Peyer's patch (tissue), 4 donors: ENCODE results near the gene FHIP2A. TPM values are rescaled to one million over a fixed set of nuclear protein-coding genes. Genes with fewer than 3 reads are reported as not detected.

ENCODE experiments used
- DNase-seq, 3 donors: peaks; one replicate each; pipeline ENCODE4 v3.0.0-alpha.2; 2017 to 2019
- H3K27ac ChIP-seq, 4 donors: fragments of 200-600 bp; sonication (generic); one replicate each; pipeline ENCODE4 v1.5.1; 2016 to 2019
- H3K27me3 ChIP-seq, 2 donors: fragments of 200-600 bp; sonication (generic); one replicate each; pipeline ENCODE4 v1.5.1; 2019
- H3K36me3 ChIP-seq, 3 donors: fragments of 200-600 bp; sonication (generic); one replicate each; pipeline ENCODE4 v1.5.1; 2016 to 2019
- H3K4me1 ChIP-seq, 4 donors: fragments of 200-600 bp; sonication (generic); one replicate each; pipeline ENCODE4 v1.5.1; 2016 to 2019
- H3K4me3 ChIP-seq, 4 donors: fragments of 200-600 bp; sonication (generic); 1 replicate in 3 of 4; 2 replicates in 1 of 4; pipeline ENCODE4 v1.5.1; 2016 to 2019; ENCODE audit warnings: mild to moderate bottlenecking in 1 of 4
- H3K9me3 ChIP-seq, 4 donors: fragments of 200-600 bp; sonication (generic); one replicate each; pipeline ENCODE4 v1.5.1; 2016 to 2019; ENCODE audit warnings: mild to moderate bottlenecking in 1 of 4
- CTCF ChIP-seq, 6 experiments: fragments of 450-650 bp in 4 of 6; fragments of 200-600 bp in 2 of 6; sonication (generic) in 1 of 6; IDR thresholded peaks; one replicate each; pipeline ENCODE4 v1.5.1; 2017 to 2019; ENCODE audit warnings: antibody characterized with exemption in 6 of 6, mild to moderate bottlenecking in 3 of 6, moderate library complexity in 1 of 6
- POLR2A ChIP-seq, 2 donors: fragments of 450-650 bp; IDR thresholded peaks; one replicate each; pipeline ENCODE4 v1.5.1; 2017; ENCODE audit warnings: antibody characterized with exemption in 2 of 2, mild to moderate bottlenecking in 2 of 2, moderate library complexity in 2 of 2
- total RNA-seq, 4 donors: library from RNA; depleted of rRNA; stranded (reverse); fragments of >200 nt; gene quantifications; one replicate each; pipeline ENCODE4 v1.1.0, GENCODE V29; 2016

The FHIP2A gene
- total RNA-seq, 4 donors from 2014 or later: 21.9 to 30.2 (median 26.8) TPM

DNA sequence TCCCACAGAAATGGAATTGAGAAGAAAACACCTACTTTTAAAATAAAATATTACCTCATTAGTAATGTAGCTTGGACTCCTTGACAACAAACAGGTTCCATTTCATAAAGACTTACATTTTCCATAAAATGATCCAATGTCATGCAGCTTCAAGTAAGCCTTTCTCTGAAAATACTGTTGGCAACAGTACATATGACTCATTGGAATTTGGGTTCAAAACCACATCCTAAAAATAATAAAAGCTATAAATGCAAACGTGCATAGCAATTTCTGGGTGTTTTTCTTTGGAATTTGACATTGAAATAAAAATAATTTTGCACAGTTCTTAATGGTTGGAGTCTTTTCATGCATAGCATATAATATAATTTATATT lies 47.9 kb downstream of the FHIP2A start:
- Histone ChIP-seq H3K9me3 (no peaks in the 10 kb centered on the region), H3K27me3 (no peaks in the 10 kb centered on the region), H3K36me3 (peaks cover 0 to 9% (median 0%) of the 10 kb centered on the region in 3 donors), H3K4me1 (no peaks in the 10 kb centered on the region), H3K4me3 (no peak overlapping the region), H3K27ac (no peak overlapping the region)
- TF ChIP-seq CTCF (IDR thresholded peaks at IDR 0.05) (no peak), POLR2A (IDR thresholded peaks at IDR 0.05) (no peak)
- DNase-seq: no peak

DNA sequence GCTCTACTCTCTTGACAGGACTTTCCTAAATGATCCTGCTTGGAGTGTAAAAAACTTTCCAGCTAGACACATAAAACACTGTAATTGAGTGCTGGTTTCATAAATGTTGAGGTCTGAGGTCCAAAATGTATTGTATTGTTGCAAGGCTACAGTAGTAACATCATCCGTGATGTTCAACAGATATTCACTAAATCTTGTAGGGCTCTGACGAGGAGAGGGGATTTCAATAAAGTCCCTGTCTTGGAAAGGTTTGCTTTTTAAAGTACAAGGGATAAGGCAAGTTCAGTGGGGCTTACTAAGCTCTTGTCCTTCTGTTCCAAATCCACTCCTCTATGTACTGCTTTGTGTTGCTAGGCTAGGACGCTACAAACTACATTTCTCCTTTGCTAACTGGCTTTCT lies 48.9 kb downstream of the FHIP2A start:
- H3K9me3 ChIP-seq: no peaks in the 10 kb centered on the region
- DNase-seq: no peak
- no peak overlapping the region for H3K27ac ChIP-seq
- no peaks in the 10 kb centered on the region for H3K4me1 ChIP-seq
- no peak overlapping the region for H3K4me3 ChIP-seq
- TF ChIP-seq POLR2A (IDR thresholded peaks at IDR 0.05) (no peak), CTCF (IDR thresholded peaks at IDR 0.05) (no peak)
- no peaks in the 10 kb centered on the region for H3K36me3 ChIP-seq
- no peaks in the 10 kb centered on the region for H3K27me3 ChIP-seq

GRCh38 chr10:114871379-114871778 lies 49.8 kb downstream of the FHIP2A start:
- Histone ChIP-seq H3K27ac (no peak overlapping the region), H3K9me3 (no peaks in the 10 kb centered on the region), H3K36me3 (no peaks in the 10 kb centered on the region), H3K4me1 (no peaks in the 10 kb centered on the region), H3K27me3 (no peaks in the 10 kb centered on the region), H3K4me3 (no peak overlapping the region)
- no peak for DNase-seq
- TF ChIP-seq POLR2A (IDR thresholded peaks at IDR 0.05) (no peak), CTCF (IDR thresholded peaks at IDR 0.05) (no peak)

Other genes starting within 250 kb of the FHIP2A start
- 100 to 1,000 TPM in 3 of 4 donors, 10 to 100 TPM in 1; 91.6 to 145 (median 121) TPM for gene ABLIM1, start 163.5 kb upstream of the FHIP2A start, total RNA-seq
- gene TRUB1, start 116.4 kb downstream of the FHIP2A start, total RNA-seq: 10 to 100 TPM in 3 of 4 donors, 1 to 10 TPM in 1; 9.9 to 19.3 (median 14.0) TPM